RKO (cell line): ENCODE measurements around the gene HELZ.
"Not testable (repeated sequence)": the region's sequence is repeated elsewhere in the genome, so short reads cannot be mapped to it uniquely, and the experiment has no call there.

Experiments
- DNase-seq: peaks from one replicate; pipeline ENCODE4 v3.0.0-alpha.2; 2016; ENCODE audit warnings: low spot score

Gene HELZ

GRCh38 chr17:67183531-67183930, 61.5 kb downstream of the HELZ start:
- DNase-seq = no peak

- no peak for DNase-seq
These were observed 63.2 kb downstream of the HELZ start for GRCh38 chr17:67181825-67182224.

- DNase-seq = no peak
These were observed 64.7 kb downstream of the HELZ start for GRCh38 chr17:67180275-67180674.

GRCh38 chr17:67178555-67178954, 66.4 kb downstream of the HELZ start:
- DNase-seq = no peak

GRCh38 chr17:67177732-67178131, 67.3 kb downstream of the HELZ start:
- DNase-seq = no peak

- DNase-seq = no peak
These were observed 70.8 kb downstream of the HELZ start for GRCh38 chr17:67174190-67174589.

GRCh38 chr17:67171560-67171959, 73.4 kb downstream of the HELZ start:
- no peak for DNase-seq

GRCh38 chr17:67168496-67168895, 76.5 kb downstream of the HELZ start:
- DNase-seq = no peak

- no peak for DNase-seq
These were observed 79.8 kb downstream of the HELZ start for GRCh38 chr17:67165201-67165600.

- no peak for DNase-seq
These were observed 80.7 kb downstream of the HELZ start for GRCh38 chr17:67164302-67164701.

- no peak for DNase-seq
These were observed 82.2 kb downstream of the HELZ start for GRCh38 chr17:67162771-67163170.

- no peak for DNase-seq
These were observed 83.4 kb downstream of the HELZ start for GRCh38 chr17:67161573-67161972.

- no peak for DNase-seq
These were observed 84.2 kb downstream of the HELZ start for GRCh38 chr17:67160791-67161190.

- DNase-seq = peak; percentile 47
These were observed 87.0 kb downstream of the HELZ start for GRCh38 chr17:67157732-67158639.

- DNase-seq = no peak
These were observed 88.5 kb downstream of the HELZ start for GRCh38 chr17:67156269-67157199.

- no peak for DNase-seq
These were observed 92.2 kb downstream of the HELZ start for GRCh38 chr17:67152824-67153223.

- peak; percentile 40 for DNase-seq
These were observed 93.3 kb downstream of the HELZ start for GRCh38 chr17:67151717-67152116.

GRCh38 chr17:67150826-67151225, 94.2 kb downstream of the HELZ start:
- DNase-seq = no peak

- no peak for DNase-seq
These were observed 96.6 kb downstream of the HELZ start for GRCh38 chr17:67148352-67148751.

GRCh38 chr17:67145183-67145805, 99.7 kb downstream of the HELZ start:
- no peak for DNase-seq

- no peak for DNase-seq
These were observed 101.7 kb downstream of the HELZ start for GRCh38 chr17:67143318-67143717.

GRCh38 chr17:67142030-67142429, 103.0 kb downstream of the HELZ start:
- DNase-seq = not testable (repeated sequence)
